Lung (tissue), 12 donors: ENCODE measurements around the gene SPAG5. TPM values are rescaled to one million over a fixed set of nuclear protein-coding genes. Genes with fewer than 3 reads are reported as not detected.

Source experiments
- ATAC-seq: fragments of 200-7000 bp; cut with Tn5 transposase; one replicate; pipeline ENCODE4 v1.9.1; 2020; ENCODE audit warnings: moderate number of reproducible peaks; ENCODE audit not compliant: insufficient read depth, low FRiP score
- DNase-seq, 3 donors: peaks; one replicate each; pipeline ENCODE4 v3.0.0-alpha.2; 2013 to 2017
- H3K27ac ChIP-seq, 2 donors: one replicate each; pipeline ENCODE4 v1.5.1; 2013; ENCODE audit warnings: mild to moderate bottlenecking in 2 of 2, moderate library complexity in 2 of 2, control low read depth in 1 of 2, inconsistent platforms in 1 of 2, low read depth in 1 of 2, low read length in 1 of 2
- H3K27me3 ChIP-seq, 3 donors: one replicate each; pipeline ENCODE4 v1.5.1; 2013; ENCODE audit warnings: low read length in 2 of 3; ENCODE audit not compliant: control insufficient read depth in 3 of 3, insufficient read depth in 3 of 3
- H3K36me3 ChIP-seq, 4 donors: one replicate each; pipeline ENCODE4 v1.5.1; 2013; ENCODE audit warnings: low read length in 4 of 4, mild to moderate bottlenecking in 1 of 4, moderate library complexity in 1 of 4; ENCODE audit not compliant: control insufficient read depth in 4 of 4, insufficient read depth in 4 of 4
- H3K4me1 ChIP-seq, 5 donors: one replicate each; pipeline ENCODE4 v1.5.1; 2013; ENCODE audit warnings: low read length in 5 of 5, mild to moderate bottlenecking in 2 of 5, moderate library complexity in 1 of 5; ENCODE audit not compliant: control insufficient read depth in 5 of 5, insufficient read depth in 5 of 5
- H3K4me3 ChIP-seq: one replicate; pipeline ENCODE4 v1.5.1; 2013; ENCODE audit warnings: mild to moderate bottlenecking, control low read depth, moderate library complexity
- H3K9ac ChIP-seq, 2 donors: one replicate each; pipeline ENCODE4 v1.5.1; 2013; ENCODE audit warnings: low read length in 2 of 2, control low read depth in 1 of 2; ENCODE audit not compliant: insufficient read depth in 1 of 2
- H3K9me3 ChIP-seq, 4 donors: one replicate each; pipeline ENCODE4 v1.5.1; 2013; ENCODE audit warnings: low read length in 3 of 4, mild to moderate bottlenecking in 1 of 4, moderate library complexity in 1 of 4; ENCODE audit not compliant: control insufficient read depth in 4 of 4, insufficient read depth in 3 of 4
- WGBS, 2 donors: extraction: QIAGEN DNeasy Blood & Tissue Kit; methylation state at CpG; one replicate each; pipeline ENCODE4 v1.1.7; 2013; 5-methylcytosine and 5-hydroxymethylcytosine counted together
- polyA plus RNA-seq, 2 donors: library from polyadenylated mRNA; stranded (reverse); fragments of 200-250 nt; gene quantifications; one replicate each; pipeline ENCODE4 v1.2.1, GENCODE V29; 2013
- total RNA-seq, 2 donors: library from RNA; depleted of rRNA in 1 of 2; stranded (reverse); fragments of >200 nt in 1 of 2; gene quantifications; one replicate each; pipeline ENCODE4 v1.2.1, GENCODE V29; 2014 to 2021
- TF ChIP-seq, protein P1 (sequence below): IDR thresholded peaks from 2 replicates; pipeline ENCODE4 v1.5.1; 2012; ENCODE audit warnings: mild to moderate bottlenecking; ENCODE audit errors: control extremely low read depth, extremely low read depth
- donor health status: control.
- donor health status: control.
- donor health status: Bipolar disorder and iron deficiency.
- donor health status: healthy.
- donor health status: DM: yes; HTN: yes; CAD: no.

Gene SPAG5
- total and polyA plus RNA-seq, 4 donors, result 6.3 to 15.0 (median 10.2) TPM

GRCh38 chr17:28624148-28624547 is 25.3 kb upstream of the SPAG5 start:
- Histone ChIP-seq H3K9ac (no peak overlapping the region), H3K9me3 (no peaks in the 10 kb centered on the region), H3K36me3 (peaks cover 35 to 58% (median 42%) of the 10 kb centered on the region in 4 donors), H3K4me3 (no peak overlapping the region), H3K27ac (no peak overlapping the region), H3K27me3 (no peaks in the 10 kb centered on the region), H3K4me1 (no peaks in the 10 kb centered on the region)
- ATAC-seq (no peak), DNase-seq (no peak)
- whole genome bisulfite sequencing, 2 donors, result 95 to 98% methylated on average over 2 of the region's 2 CpGs
- TF ChIP-seq, protein P1, sequence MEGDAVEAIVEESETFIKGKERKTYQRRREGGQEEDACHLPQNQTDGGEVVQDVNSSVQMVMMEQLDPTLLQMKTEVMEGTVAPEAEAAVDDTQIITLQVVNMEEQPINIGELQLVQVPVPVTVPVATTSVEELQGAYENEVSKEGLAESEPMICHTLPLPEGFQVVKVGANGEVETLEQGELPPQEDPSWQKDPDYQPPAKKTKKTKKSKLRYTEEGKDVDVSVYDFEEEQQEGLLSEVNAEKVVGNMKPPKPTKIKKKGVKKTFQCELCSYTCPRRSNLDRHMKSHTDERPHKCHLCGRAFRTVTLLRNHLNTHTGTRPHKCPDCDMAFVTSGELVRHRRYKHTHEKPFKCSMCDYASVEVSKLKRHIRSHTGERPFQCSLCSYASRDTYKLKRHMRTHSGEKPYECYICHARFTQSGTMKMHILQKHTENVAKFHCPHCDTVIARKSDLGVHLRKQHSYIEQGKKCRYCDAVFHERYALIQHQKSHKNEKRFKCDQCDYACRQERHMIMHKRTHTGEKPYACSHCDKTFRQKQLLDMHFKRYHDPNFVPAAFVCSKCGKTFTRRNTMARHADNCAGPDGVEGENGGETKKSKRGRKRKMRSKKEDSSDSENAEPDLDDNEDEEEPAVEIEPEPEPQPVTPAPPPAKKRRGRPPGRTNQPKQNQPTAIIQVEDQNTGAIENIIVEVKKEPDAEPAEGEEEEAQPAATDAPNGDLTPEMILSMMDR, result no peak

DNA sequence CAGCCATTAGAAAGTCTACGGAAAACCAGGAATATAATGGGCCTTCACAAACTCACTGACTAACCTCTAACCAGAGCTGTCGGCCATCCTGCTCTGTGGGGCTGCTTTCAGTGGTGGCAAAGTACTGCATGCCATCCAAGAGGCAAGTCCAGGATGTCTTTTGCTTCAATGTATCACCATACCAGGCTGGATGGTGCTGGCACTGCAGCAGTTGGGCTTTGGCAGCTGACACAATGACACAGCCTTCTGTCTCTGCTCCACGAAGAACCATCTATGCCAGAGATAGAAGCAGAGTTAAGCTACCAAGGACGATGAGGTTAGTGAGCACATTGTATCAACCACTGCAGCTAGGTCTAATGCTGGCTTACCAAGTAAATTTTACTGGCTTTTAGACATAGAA is 24.9 kb upstream of the SPAG5 start:
- Histone ChIP-seq H3K27ac (no peak overlapping the region), H3K4me1 (no peaks in the 10 kb centered on the region), H3K36me3 (peaks cover 36 to 62% (median 44%) of the 10 kb centered on the region in 4 donors), H3K4me3 (no peak overlapping the region), H3K9me3 (no peaks in the 10 kb centered on the region), H3K27me3 (no peaks in the 10 kb centered on the region), H3K9ac (no peak overlapping the region)
- WGBS, 2 donors, result 92 to 94% methylated on average over 4 of the region's 4 CpGs
- ATAC-seq (no peak), DNase-seq (no peak)
- TF ChIP-seq, protein P1, result no peak

DNA sequence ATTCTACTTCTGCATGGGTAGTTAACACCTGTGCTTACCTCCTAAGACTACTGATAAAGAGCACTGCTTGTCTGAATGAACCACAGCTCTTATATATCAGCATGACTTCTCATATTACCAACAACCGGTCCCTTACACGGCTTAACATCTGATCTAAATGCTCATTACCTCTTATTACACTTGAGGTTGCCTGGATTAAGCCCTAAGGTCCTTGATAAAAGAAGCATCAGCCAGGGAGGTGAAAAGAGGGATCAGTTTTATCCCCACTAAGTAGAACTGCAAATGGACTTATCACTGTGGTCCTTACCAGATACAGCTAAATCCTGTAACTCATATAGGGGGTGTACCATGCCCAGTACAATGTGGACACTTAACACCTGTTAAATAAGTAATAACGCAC is 23.4 kb upstream of the SPAG5 start:
- no peaks in the 10 kb centered on the region for H3K4me1 ChIP-seq
- H3K36me3 ChIP-seq, result peaks cover 35 to 58% (median 45%) of the 10 kb centered on the region in 4 donors
- TF ChIP-seq, protein P1, result no peak
- DNase-seq, result no peak
- no peaks in the 10 kb centered on the region for H3K27me3 ChIP-seq
- no peak overlapping the region for H3K9ac ChIP-seq
- no peak overlapping the region for H3K4me3 ChIP-seq
- no peak for ATAC-seq
- 95 to 96% methylated on average over 3 of the region's 3 CpGs for WGBS, 2 donors
- no peak overlapping the region for H3K27ac ChIP-seq
- no peaks in the 10 kb centered on the region for H3K9me3 ChIP-seq

- peaks cover 42 to 72% (median 60%) of the 10 kb centered on the region in 4 donors for H3K36me3 ChIP-seq
- H3K4me1 ChIP-seq, result no peaks in the 10 kb centered on the region
- WGBS, 2 donors, result 87 to 92% methylated on average over 2 of the region's 2 CpGs
- no peak overlapping the region for H3K27ac ChIP-seq
- DNase-seq, result no peak
- no peak overlapping the region for H3K9ac ChIP-seq
- TF ChIP-seq, protein P1, result no peak
- H3K4me3 ChIP-seq, result no peak overlapping the region
- no peak for ATAC-seq
- no peaks in the 10 kb centered on the region for H3K27me3 ChIP-seq
- no peaks in the 10 kb centered on the region for H3K9me3 ChIP-seq
These were observed 21.2 kb upstream of the SPAG5 start for GRCh38 chr17:28620010-28620409.
